Trophoblast cell (in vitro differentiated cells and primary cell): ENCODE data around the gene CRTAP.

Experiments used
- DNase-seq, 2 donors: peaks; one replicate each; pipeline ENCODE4 v3.0.0-alpha.2; 2016
- H2AFZ ChIP-seq: 2 replicates; pipeline ENCODE4 v1.6.1; 2013; ENCODE audit warnings: low read length, moderate library complexity, mild to moderate bottlenecking; ENCODE audit not compliant: insufficient read depth, poor library complexity
- H2AK5ac ChIP-seq: 2 replicates; pipeline ENCODE4 v1.6.1; 2013; ENCODE audit warnings: mild to moderate bottlenecking, low read length
- H2BK120ac ChIP-seq: 2 replicates; pipeline ENCODE4 v1.6.1; 2013; ENCODE audit warnings: low read length, mild to moderate bottlenecking, moderate library complexity; ENCODE audit not compliant: insufficient read depth, poor library complexity
- H2BK12ac ChIP-seq: 2 replicates; pipeline ENCODE4 v1.6.1; 2013; ENCODE audit warnings: mild to moderate bottlenecking, low read length, moderate library complexity
- H2BK5ac ChIP-seq: 2 replicates; pipeline ENCODE4 v1.6.1; 2013; ENCODE audit warnings: low read length, low read depth, moderate library complexity, mild to moderate bottlenecking; ENCODE audit not compliant: poor library complexity
- H3K14ac ChIP-seq: 2 replicates; pipeline ENCODE4 v1.6.1; 2013; ENCODE audit warnings: mild to moderate bottlenecking, low read length
- H3K18ac ChIP-seq: 2 replicates; pipeline ENCODE4 v1.6.1; 2013; ENCODE audit warnings: mild to moderate bottlenecking, low read length
- H3K23ac ChIP-seq: 2 replicates; pipeline ENCODE4 v1.6.1; 2013; ENCODE audit warnings: low read length
- H3K27ac ChIP-seq: 2 replicates; pipeline ENCODE4 v1.5.1; 2013; ENCODE audit warnings: low read depth, mild to moderate bottlenecking, inconsistent platforms, low read length, moderate library complexity
- H3K27me3 ChIP-seq: 2 replicates; pipeline ENCODE4 v1.6.1; 2013; ENCODE audit warnings: inconsistent platforms, mild to moderate bottlenecking, low read length, moderate library complexity; ENCODE audit not compliant: insufficient read depth
- H3K36me3 ChIP-seq, 2 experiments: 1 replicate in 1 of 2; 2 replicates in 1 of 2; pipeline ENCODE4 v1.6.1; 2013; ENCODE audit warnings: low read length in 2 of 2, mild to moderate bottlenecking in 2 of 2, moderate library complexity in 1 of 2; ENCODE audit not compliant: insufficient read depth in 2 of 2, control insufficient read depth in 1 of 2
- H3K4ac ChIP-seq: 2 replicates; pipeline ENCODE4 v1.6.1; 2013; ENCODE audit warnings: low read depth, mild to moderate bottlenecking, low read length, moderate library complexity
- H3K4me1 ChIP-seq, 2 experiments: 1 replicate in 1 of 2; 2 replicates in 1 of 2; pipeline ENCODE4 v1.6.1; 2013; ENCODE audit warnings: low read length in 2 of 2, mild to moderate bottlenecking in 2 of 2, moderate library complexity in 1 of 2; ENCODE audit not compliant: insufficient read depth in 2 of 2, control insufficient read depth in 1 of 2
- H3K4me2 ChIP-seq: 2 replicates; pipeline ENCODE4 v1.6.1; 2013; ENCODE audit warnings: inconsistent platforms, mild to moderate bottlenecking, low read length, moderate library complexity
- H3K4me3 ChIP-seq: 2 replicates; pipeline ENCODE4 v1.5.1; 2013; ENCODE audit warnings: mild to moderate bottlenecking, low read depth, low read length, inconsistent platforms
- H3K79me1 ChIP-seq: one replicate; pipeline ENCODE4 v1.6.1; 2013; ENCODE audit warnings: low read length
- H3K79me2 ChIP-seq: 2 replicates; pipeline ENCODE4 v1.6.1; 2013; ENCODE audit warnings: low read length, mild to moderate bottlenecking; ENCODE audit not compliant: control insufficient read depth, insufficient read depth, poor library complexity
- H3K9ac ChIP-seq: 2 replicates; pipeline ENCODE4 v1.6.1; 2013; ENCODE audit warnings: mild to moderate bottlenecking, low read length
- H3K9me3 ChIP-seq: 2 replicates; pipeline ENCODE4 v1.6.1; 2013; ENCODE audit warnings: low read depth, mild to moderate bottlenecking, control low read depth, inconsistent platforms, low read length; ENCODE audit not compliant: insufficient read depth
- H4K12ac ChIP-seq: 2 replicates; pipeline ENCODE4 v1.6.1; 2013; ENCODE audit warnings: low read depth, mild to moderate bottlenecking, low read length, moderate library complexity
- H4K8ac ChIP-seq: 2 replicates; pipeline ENCODE4 v1.6.1; 2013; ENCODE audit warnings: low read depth, mild to moderate bottlenecking, low read length, moderate library complexity
- H4K91ac ChIP-seq: one replicate; pipeline ENCODE4 v1.6.1; 2013; ENCODE audit warnings: low read depth, mild to moderate bottlenecking, low read length, moderate library complexity
- WGBS: extraction: QIAGEN DNeasy Blood & Tissue Kit; methylation state at CpG from one replicate; pipeline ENCODE4 v1.1.7; 2013; ENCODE audit warnings: missing lambda C conversion rate; ENCODE audit not compliant: insufficient read length, insufficient coverage; ENCODE audit errors: extremely low coverage; 5-methylcytosine and 5-hydroxymethylcytosine counted together

CRTAP gene

GRCh38 chr3:33165372-33165771 is 51.6 kb downstream of the CRTAP start:
- Histone ChIP-seq H3K27ac (no peak overlapping the region), H3K4me3 (no peak overlapping the region), H3K9me3 (no peaks in the 10 kb centered on the region), H2AK5ac (no peak overlapping the region), H4K12ac (no peak overlapping the region), H3K9ac (no peak overlapping the region), H2BK12ac (no peak overlapping the region), H2BK5ac (no peak overlapping the region), H2BK120ac (no peak overlapping the region), H3K14ac (no peak overlapping the region), H3K27me3 (no peaks in the 10 kb centered on the region), H4K91ac (no peak overlapping the region), H3K18ac (no peak overlapping the region), H3K79me2 (no peaks in the 10 kb centered on the region), H3K4me1 (no peaks in the 10 kb centered on the region), H4K8ac (no peak overlapping the region), H3K36me3 (no peaks in the 10 kb centered on the region), H2AFZ (no peak overlapping the region), H3K4ac (no peak overlapping the region), H3K4me2 (no peak overlapping the region), H3K79me1 (no peaks in the 10 kb centered on the region), H3K23ac (no peak overlapping the region)
- WGBS, result no CpG with 5 or more reads among the region's 1 CpG
- no peak for DNase-seq

GRCh38 chr3:33166095-33166494 is 52.3 kb downstream of the CRTAP start:
- H3K4me3 ChIP-seq, result no peak overlapping the region
- H3K79me1 ChIP-seq, result no peaks in the 10 kb centered on the region
- H3K14ac ChIP-seq, result no peak overlapping the region
- H3K36me3 ChIP-seq, result no peaks in the 10 kb centered on the region
- H2AFZ ChIP-seq, result no peak overlapping the region
- H3K27me3 ChIP-seq, result no peaks in the 10 kb centered on the region
- no peak overlapping the region for H3K23ac ChIP-seq
- no peaks in the 10 kb centered on the region for H3K79me2 ChIP-seq
- H4K91ac ChIP-seq, result no peak overlapping the region
- no peak overlapping the region for H3K4me2 ChIP-seq
- no peak overlapping the region for H2AK5ac ChIP-seq
- no peak overlapping the region for H2BK12ac ChIP-seq
- H3K9me3 ChIP-seq, result no peaks in the 10 kb centered on the region
- H2BK120ac ChIP-seq, result no peak overlapping the region
- no peak overlapping the region for H4K8ac ChIP-seq
- WGBS, result no CpG with 5 or more reads among the region's 2 CpGs
- no peak overlapping the region for H3K18ac ChIP-seq
- no peak overlapping the region for H3K4ac ChIP-seq
- H3K4me1 ChIP-seq, result no peaks in the 10 kb centered on the region
- H2BK5ac ChIP-seq, result no peak overlapping the region
- H3K9ac ChIP-seq, result no peak overlapping the region
- no peak overlapping the region for H3K27ac ChIP-seq
- DNase-seq, result no peak
- H4K12ac ChIP-seq, result no peak overlapping the region

GRCh38 chr3:33167284-33167683 is 53.5 kb downstream of the CRTAP start:
- no peak for DNase-seq
- H3K14ac ChIP-seq, result no peak overlapping the region
- H3K23ac ChIP-seq, result no peak overlapping the region
- H3K9ac ChIP-seq, result no peak overlapping the region
- no peak overlapping the region for H3K4ac ChIP-seq
- no peaks in the 10 kb centered on the region for H3K27me3 ChIP-seq
- H4K12ac ChIP-seq, result no peak overlapping the region
- H3K4me2 ChIP-seq, result no peak overlapping the region
- no peaks in the 10 kb centered on the region for H3K9me3 ChIP-seq
- H3K18ac ChIP-seq, result no peak overlapping the region
- H3K4me3 ChIP-seq, result no peak overlapping the region
- WGBS, result no CpG with 5 or more reads among the region's 3 CpGs
- H3K27ac ChIP-seq, result no peak overlapping the region
- no peak overlapping the region for H2AK5ac ChIP-seq
- no peak overlapping the region for H2BK12ac ChIP-seq
- H2AFZ ChIP-seq, result no peak overlapping the region
- no peaks in the 10 kb centered on the region for H3K36me3 ChIP-seq
- no peaks in the 10 kb centered on the region for H3K79me1 ChIP-seq
- no peaks in the 10 kb centered on the region for H3K4me1 ChIP-seq
- H4K91ac ChIP-seq, result no peak overlapping the region
- no peak overlapping the region for H2BK120ac ChIP-seq
- H2BK5ac ChIP-seq, result no peak overlapping the region
- no peak overlapping the region for H4K8ac ChIP-seq
- H3K79me2 ChIP-seq, result no peaks in the 10 kb centered on the region

GRCh38 chr3:33167716-33168336 is 54.0 kb downstream of the CRTAP start:
- H3K79me2 ChIP-seq, result no peaks in the 10 kb centered on the region

More at GRCh38 chr3:33167716-33168336, 54.0 kb downstream of the CRTAP start:
- no CpG with 5 or more reads among the region's 3 CpGs for WGBS
- Histone ChIP-seq H4K12ac (no peak overlapping the region), H3K79me1 (no peaks in the 10 kb centered on the region), H2AK5ac (no peak overlapping the region), H3K27me3 (no peaks in the 10 kb centered on the region), H2AFZ (no peak overlapping the region), H3K27ac (no peak overlapping the region), H3K23ac (no peak overlapping the region), H2BK5ac (no peak overlapping the region), H3K4me2 (no peak overlapping the region), H3K36me3 (no peaks in the 10 kb centered on the region), H3K9me3 (no peaks in the 10 kb centered on the region), H3K14ac (no peak overlapping the region), H4K8ac (no peak overlapping the region), H4K91ac (no peak overlapping the region), H3K9ac (no peak overlapping the region), H2BK120ac (no peak overlapping the region), H3K4ac (no peak overlapping the region), H3K4me1 (no peaks in the 10 kb centered on the region), H2BK12ac (no peak overlapping the region), H3K18ac (no peak overlapping the region), H3K4me3 (no peak overlapping the region)
- DNase-seq, result no peak
